A549 (cell line): Measurements from ENCODE around the gene KLHL13. TPM values are rescaled to one million over a fixed set of nuclear protein-coding genes. Genes with fewer than 3 reads are reported as not detected.
"Not testable (repeated sequence)": the region's sequence is repeated elsewhere in the genome, so short reads cannot be mapped to it uniquely, and the experiment has no call there.

Experiments used
- ATAC-seq, 2 experiments: fragments of 200-7000 bp in 1 of 2; fragments of >200 bp in 1 of 2; cut with Nextera tagmentation in 1 of 2; cut with Tn5 transposase in 1 of 2; 3 replicates each; pipeline versions ENCODE4 v1.8.0 to v1.9.1; 2018 to 2020; ENCODE audit warnings: mild to moderate bottlenecking in 1 of 2, moderate library complexity in 1 of 2
- CTCF ChIA-PET: fragments of 300-600 bp; sonication (Branson Sonifier 250); formaldehyde crosslinking; extraction: SDS; loops from one replicate; lab custom pipeline; 2021; ENCODE audit warnings: antibody characterized with exemption, inconsistent platforms; lab: Yijun Ruan, JAX
- POLR2A ChIA-PET: fragments of 350-600 bp; formaldehyde crosslinking; extraction: SDS; loops from one replicate; lab custom pipeline; 2021; ENCODE audit warnings: antibody characterized with exemption, inconsistent platforms; lab: Yijun Ruan, JAX
- DNase-seq, 2 experiments: peaks; one replicate each; pipeline versions ENCODE4 v3.0.0 to v3.0.0-alpha.2; 2011 to 2016; ENCODE audit warnings: low read depth in 1 of 2, low spot score in 1 of 2
- FAIRE-seq: peaks from 2 replicates; lab custom pipeline; 2011; peaks lifted over from hg19 to GRCh38; lab: Jason Lieb, UNC
- H3K27ac ChIP-seq, 2 experiments: fragments of >200 bp; sonication (Bioruptor Twin); formaldehyde crosslinking; 3 replicates each; pipeline ENCODE4 v1.5.1; 2016 to 2017
- H3K4me1 ChIP-seq: fragments of >200 bp; sonication (Bioruptor Twin); formaldehyde crosslinking; 3 replicates; pipeline ENCODE4 v1.6.1; 2016
- H3K4me2 ChIP-seq: fragments of >200 bp; sonication (Bioruptor Twin); formaldehyde crosslinking; 3 replicates; pipeline ENCODE4 v1.6.1; 2016
- H3K4me3 ChIP-seq: fragments of >200 bp; sonication (Bioruptor Twin); formaldehyde crosslinking; 3 replicates; pipeline ENCODE4 v1.5.1; 2016
- H3K9me3 ChIP-seq: fragments of >200 bp; sonication (Bioruptor Twin); formaldehyde crosslinking; 3 replicates; pipeline ENCODE4 v1.6.1; 2016
- CBX2 ChIP-seq: fragments of 200-600 bp; sonication (generic); IDR thresholded peaks from 2 replicates; pipeline ENCODE4 v1.6.1; 2016; ENCODE audit warnings: low read depth, mild to moderate bottlenecking, borderline replicate concordance
- CBX8 ChIP-seq: fragments of 200-600 bp; sonication (generic); IDR thresholded peaks from 2 replicates; pipeline ENCODE4 v1.6.1; 2016
- CEBPB ChIP-seq, 2 experiments: fragments of >200 bp in 1 of 2; sonication (Bioruptor Twin) in 1 of 2; formaldehyde crosslinking in 1 of 2; IDR thresholded peaks; 2 replicates each; pipeline ENCODE4 v1.6.1; 2012 to 2016
- CHD2 ChIP-seq: fragments of 150-350 bp; IDR thresholded peaks from 2 replicates; pipeline ENCODE4 v1.6.1; 2014; ENCODE audit warnings: low read length; ENCODE audit not compliant: partially characterized antibody
- CTCF ChIP-seq: fragments of >200 bp; sonication (Bioruptor Twin); formaldehyde crosslinking; IDR thresholded peaks from 3 replicates; pipeline ENCODE4 v1.5.1; 2016
- EHF ChIP-seq: fragments of 250-450 bp; sonication (Bioruptor Pico); IDR thresholded peaks from 2 replicates; pipeline ENCODE4 v1.5.0; 2020; ENCODE audit warnings: mild to moderate bottlenecking
- EHMT2 ChIP-seq: fragments of 200-600 bp; sonication (generic); IDR thresholded peaks from 2 replicates; pipeline ENCODE4 v1.6.1; 2016; ENCODE audit warnings: antibody characterized with exemption, low read depth, mild to moderate bottlenecking, moderate library complexity
- FOSB ChIP-seq: fragments of 250-450 bp; sonication (Bioruptor Pico); IDR thresholded peaks from 2 replicates; pipeline ENCODE4 v1.5.0; 2020; ENCODE audit warnings: mild to moderate bottlenecking, moderate library complexity
- HMGXB4 ChIP-seq: fragments of 250-450 bp; sonication (Bioruptor Pico); IDR thresholded peaks from 2 replicates; pipeline ENCODE4 v1.5.0; 2021; ENCODE audit warnings: mild to moderate bottlenecking, moderate library complexity, borderline replicate concordance
- HOXB5 ChIP-seq: fragments of 250-450 bp; sonication (Bioruptor Pico); IDR thresholded peaks from 2 replicates; pipeline ENCODE4 v1.5.0; 2020; ENCODE audit warnings: mild to moderate bottlenecking, moderate library complexity
- JUNB ChIP-seq: fragments of >200 bp; sonication (Bioruptor Twin); formaldehyde crosslinking; IDR thresholded peaks from 2 replicates; pipeline ENCODE4 v1.6.1; 2016
- KDM1A ChIP-seq: fragments of 200-600 bp; sonication (generic); IDR thresholded peaks from 2 replicates; pipeline ENCODE4 v1.6.1; 2016; ENCODE audit warnings: low read depth, mild to moderate bottlenecking
- KDM5A ChIP-seq: fragments of 200-600 bp; sonication (generic); IDR thresholded peaks from 2 replicates; pipeline ENCODE4 v1.6.1; 2016; ENCODE audit warnings: antibody characterized with exemption, mild to moderate bottlenecking
- MAZ ChIP-seq: fragments of 150-350 bp; IDR thresholded peaks from 2 replicates; pipeline ENCODE4 v1.6.1; 2014; ENCODE audit warnings: antibody characterized with exemption, low read depth, low read length, borderline replicate concordance
- NR3C1 ChIP-seq: fragments of >200 bp; sonication (Bioruptor Twin); formaldehyde crosslinking; IDR thresholded peaks from 3 replicates; pipeline ENCODE4 v1.6.1; 2017
- POLR2AphosphoS2 ChIP-seq: conservative IDR thresholded peaks from 2 replicates; pipeline ENCODE4 v1.6.1; 2012; ENCODE audit warnings: low read length, improper control_type of control experiment, inconsistent platforms
- RCOR1 ChIP-seq: fragments of 150-350 bp; IDR thresholded peaks from 2 replicates; pipeline ENCODE4 v1.6.1; 2014; ENCODE audit warnings: antibody characterized with exemption, low read length, low read depth
- REST ChIP-seq: fragments of 200-600 bp; sonication (generic); IDR thresholded peaks from 2 replicates; pipeline ENCODE4 v1.6.1; 2016; ENCODE audit warnings: antibody characterized with exemption, mild to moderate bottlenecking, moderate library complexity
- RFX5 ChIP-seq: fragments of 450-650 bp; IDR thresholded peaks from 2 replicates; pipeline ENCODE4 v1.7.1; 2014; ENCODE audit warnings: antibody characterized with exemption, mild to moderate bottlenecking, moderate library complexity
- USF2 ChIP-seq: fragments of 450-650 bp; IDR thresholded peaks from 2 replicates; pipeline ENCODE4 v1.6.1; 2014; ENCODE audit warnings: antibody characterized with exemption
- ZFP36 ChIP-seq: fragments of 450-650 bp; IDR thresholded peaks from 2 replicates; pipeline ENCODE4 v1.6.1; 2014; ENCODE audit warnings: borderline replicate concordance; ENCODE audit not compliant: partially characterized antibody
- ZSCAN20 ChIP-seq: fragments of 250-450 bp; sonication (Bioruptor Pico); IDR thresholded peaks from 2 replicates; pipeline ENCODE4 v1.8.0; 2022; ENCODE audit warnings: mild to moderate bottlenecking, moderate library complexity
- WGBS: methylation state at CpG from one replicate; pipeline ENCODE4 v1.1.6; 2017; ENCODE audit errors: missing lambda C conversion rate; 5-methylcytosine and 5-hydroxymethylcytosine counted together
- polyA plus RNA-seq, 4 experiments: library from polyadenylated mRNA; depleted of rRNA in 3 of 4; stranded (reverse); fragments of >200 nt; fragmentation: RNase III in 1 of 4; extraction: RNeasy Plus Mini Kit Qiagen cat#74134 plus additional on column Dnase treatment in 1 of 4; gene quantifications; 2 replicates in 3 of 4; 3 replicates in 1 of 4; pipeline ENCODE4 v1.2.3, GENCODE V29; 2011 to 2017

The KLHL13 gene
- polyA plus RNA-seq, 2 of the 4 experiments (the other 2 are of a cell fraction): 0.76 to 1.0 TPM

GRCh38 chrX:117936118-117936517, 180.5 kb downstream of the KLHL13 start (continued):
- TF ChIP-seq HMGXB4 (CRISPR knock-in tag) (no peak), CBX2 (no peak), CHD2 (no peak), HOXB5 (CRISPR knock-in tag) (no peak), EHMT2 (no peak)
- TF ChIP-seq, all 56 proteins: peak for 0

- FAIRE-seq, H3K4me3 ChIP-seq, H3K27ac ChIP-seq, H3K4me1 ChIP-seq, POLR2A ChIA-PET, H3K9me3 ChIP-seq, DNase-seq, H3K4me2 ChIP-seq, ATAC-seq, CTCF ChIA-PET: not testable (repeated sequence)
These were observed 186.5 kb downstream of the KLHL13 start for GRCh38 chrX:117930116-117930515.

- ATAC-seq (no peak), FAIRE-seq (peak; percentile 46), DNase-seq (no peak)
- Histone ChIP-seq H3K9me3 (no peaks in the 10 kb centered on the region), H3K4me2 (no peak overlapping the region), H3K27ac (no peak overlapping the region), H3K4me3 (no peak overlapping the region), H3K4me1 (no peaks in the 10 kb centered on the region)
- TF ChIP-seq POLR2AphosphoS2 (no peak), ZFP36 (no peak), RCOR1 (no peak), FOSB (CRISPR knock-in tag) (no peak), CTCF (no peak), JUNB (no peak), KDM1A (no peak), EHF (CRISPR knock-in tag) (no peak), CEBPB (IDR thresholded peaks at IDR 0.05) (no peak), NR3C1 (no peak), KDM5A (no peak), USF2 (no peak), ZSCAN20 (no peak), CBX8 (no peak), REST (no peak), RFX5 (no peak), MAZ (no peak)
- TF ChIP-seq, all 56 proteins: peak for 0
- ChIA-PET CTCF (no interaction called here), POLR2A (no interaction called here)
- WGBS: 0% methylated on average over 1 of the region's 1 CpG
These were observed 196.9 kb downstream of the KLHL13 start for GRCh38 chrX:117919755-117920154.
